Stimulated activated CD4-positive, alpha-beta T cell treated with anti-CD3 and anti-CD28 coated beads, Interleukin-15, amount 100 ng/mL, for 1 hour (primary cell): ENCODE measurements around the gene TDRD9.

Experiments
- DNase-seq, 2 donors: peaks; one replicate each; pipeline ENCODE4 v3.0.0-alpha.2; 2020; ENCODE audit warnings: low read depth in 1 of 2, low spot score in 1 of 2

TDRD9 gene

GRCh38 chr14:104101086-104101621 lies 172.9 kb downstream of the TDRD9 start:
- no peak for DNase-seq

- no peak for DNase-seq
Observed at GRCh38 chr14:104101651-104102281, 173.5 kb downstream of the TDRD9 start.
